B cell (primary cell): ENCODE results near the gene LAX1.

Experiments used
- EZH2 ChIP-seq: IDR thresholded peaks from 2 replicates; pipeline ENCODE4 v1.6.1; 2012; ENCODE audit warnings: borderline replicate concordance, low read depth, mild to moderate bottlenecking, moderate library complexity, low read length; ENCODE audit not compliant: insufficient read depth, poor library complexity, severe bottlenecking
- TF ChIP-seq, protein P1 (sequence below): fragments of 200-600 bp; IDR thresholded peaks from one replicate; pipeline ENCODE4 v1.8.0; 2022; ENCODE audit warnings: antibody characterized with exemption, mild to moderate bottlenecking

DNA sequence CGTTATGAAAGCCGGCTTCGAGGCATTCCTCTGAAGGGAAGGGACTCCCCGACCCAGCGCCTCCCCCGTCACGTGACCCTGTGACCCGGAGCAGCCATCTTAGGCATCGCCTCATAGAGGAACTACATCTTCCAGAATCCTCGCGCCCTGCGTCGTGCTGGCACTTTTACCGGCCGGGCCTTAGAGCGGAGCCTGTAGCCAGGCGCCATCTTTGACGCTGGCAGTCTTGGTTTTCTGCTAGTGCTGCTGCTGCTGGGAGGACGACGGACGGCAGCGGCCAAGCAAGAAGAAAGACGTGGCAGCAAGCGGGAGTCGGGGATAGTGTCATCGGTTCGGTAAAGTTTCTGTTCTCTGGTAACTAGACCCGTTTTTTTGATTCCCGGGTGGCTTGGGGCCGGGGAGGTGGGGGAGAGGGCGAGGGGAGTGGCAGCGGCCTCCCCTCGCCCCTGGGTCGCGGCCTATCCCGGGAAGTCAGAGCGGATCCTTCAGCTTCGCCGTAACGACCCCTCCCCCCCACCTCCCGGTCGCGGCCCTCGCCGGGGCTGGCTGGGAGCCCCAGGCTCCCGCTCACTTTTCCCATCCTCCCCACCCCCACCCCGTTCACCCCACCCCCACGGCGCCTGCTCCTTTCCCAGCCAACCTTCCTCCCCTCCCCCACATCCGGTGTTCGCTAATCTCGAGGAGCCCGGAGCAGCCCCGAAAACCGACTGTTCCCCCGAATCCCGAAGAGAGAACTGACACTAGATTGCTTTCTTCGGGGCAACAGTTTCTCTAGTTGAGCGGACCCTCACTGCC is 30.7 kb downstream of the LAX1 start, which contains the start of the genes ZBED6 and ZC3H11A:
- TF ChIP-seq, protein P1, sequence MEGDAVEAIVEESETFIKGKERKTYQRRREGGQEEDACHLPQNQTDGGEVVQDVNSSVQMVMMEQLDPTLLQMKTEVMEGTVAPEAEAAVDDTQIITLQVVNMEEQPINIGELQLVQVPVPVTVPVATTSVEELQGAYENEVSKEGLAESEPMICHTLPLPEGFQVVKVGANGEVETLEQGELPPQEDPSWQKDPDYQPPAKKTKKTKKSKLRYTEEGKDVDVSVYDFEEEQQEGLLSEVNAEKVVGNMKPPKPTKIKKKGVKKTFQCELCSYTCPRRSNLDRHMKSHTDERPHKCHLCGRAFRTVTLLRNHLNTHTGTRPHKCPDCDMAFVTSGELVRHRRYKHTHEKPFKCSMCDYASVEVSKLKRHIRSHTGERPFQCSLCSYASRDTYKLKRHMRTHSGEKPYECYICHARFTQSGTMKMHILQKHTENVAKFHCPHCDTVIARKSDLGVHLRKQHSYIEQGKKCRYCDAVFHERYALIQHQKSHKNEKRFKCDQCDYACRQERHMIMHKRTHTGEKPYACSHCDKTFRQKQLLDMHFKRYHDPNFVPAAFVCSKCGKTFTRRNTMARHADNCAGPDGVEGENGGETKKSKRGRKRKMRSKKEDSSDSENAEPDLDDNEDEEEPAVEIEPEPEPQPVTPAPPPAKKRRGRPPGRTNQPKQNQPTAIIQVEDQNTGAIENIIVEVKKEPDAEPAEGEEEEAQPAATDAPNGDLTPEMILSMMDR, result no peak
- TF ChIP-seq EZH2, result no peak
